ENCODE data around the gene MOK. TPM values are rescaled to one million over a fixed set of nuclear protein-coding genes. Genes with fewer than 3 reads are reported as not detected.
"Not testable (repeated sequence)": the region's sequence is repeated elsewhere in the genome, so short reads cannot be mapped to it uniquely, and the experiment has no call there.

MOK gene
- total RNA-seq, 1 donor from 2014 or later = 38.7 TPM

- Mint-ChIP-seq H3K27ac (no peak overlapping the region), H3K27me3 (no peaks in the 10 kb centered on the region), H3K9me3 (ENCODE audit: low read depth) (no peaks in the 10 kb centered on the region), H3K36me3 (ENCODE audit: insufficient read depth) (peaks cover 6% of the 10 kb centered on the region), H3K4me1 (ENCODE audit: low read depth) (no peaks in the 10 kb centered on the region), H3K4me3 (ENCODE audit: low read depth) (no peak overlapping the region)
- TF ChIP-seq CTCF (IDR thresholded peaks at IDR 0.05; ENCODE audit: unreplicated experiment) = no peak
- DNase-seq (ENCODE audit: low spot score, unreplicated experiment) = no peak
These were observed 28.4 kb upstream of the MOK start for GRCh38 chr14:102333390-102333789.

- no peaks in the 10 kb centered on the region for H3K9me3 Mint-ChIP-seq (ENCODE audit: low read depth)
- H3K36me3 Mint-ChIP-seq (ENCODE audit: insufficient read depth) = peaks cover 8% of the 10 kb centered on the region
- DNase-seq (ENCODE audit: low spot score, unreplicated experiment) = no peak
- no peak overlapping the region for H3K4me3 Mint-ChIP-seq (ENCODE audit: low read depth)
- TF ChIP-seq CTCF (IDR thresholded peaks at IDR 0.05; ENCODE audit: unreplicated experiment) = no peak
- H3K4me1 Mint-ChIP-seq (ENCODE audit: low read depth) = no peaks in the 10 kb centered on the region
- H3K27ac Mint-ChIP-seq = no peak overlapping the region
- H3K27me3 Mint-ChIP-seq = no peaks in the 10 kb centered on the region
These were observed 25.8 kb upstream of the MOK start for GRCh38 chr14:102330806-102331205.

- not testable (repeated sequence) for H3K36me3 Mint-ChIP-seq (ENCODE audit: insufficient read depth); H3K4me3 Mint-ChIP-seq (ENCODE audit: low read depth)
These were observed 24.4 kb upstream of the MOK start for GRCh38 chr14:102329381-102329780.

GRCh38 chr14:102326583-102326982 is 21.6 kb upstream of the MOK start:
- TF ChIP-seq CTCF (IDR thresholded peaks at IDR 0.05; ENCODE audit: unreplicated experiment) = no peak
- H3K9me3 Mint-ChIP-seq (ENCODE audit: low read depth) = no peaks in the 10 kb centered on the region
- H3K4me1 Mint-ChIP-seq (ENCODE audit: low read depth) = no peaks in the 10 kb centered on the region
- H3K4me3 Mint-ChIP-seq (ENCODE audit: low read depth) = no peak overlapping the region
- no peaks in the 10 kb centered on the region for H3K27me3 Mint-ChIP-seq
- H3K27ac Mint-ChIP-seq = no peak overlapping the region
- no peak for DNase-seq (ENCODE audit: low spot score, unreplicated experiment)
- H3K36me3 Mint-ChIP-seq (ENCODE audit: insufficient read depth) = peaks cover 4% of the 10 kb centered on the region

More at GRCh38 chr14:102329381-102329780, 24.4 kb upstream of the MOK start:
- not testable (repeated sequence) for H3K4me1 Mint-ChIP-seq (ENCODE audit: low read depth); H3K27me3 Mint-ChIP-seq; DNase-seq (ENCODE audit: low spot score, unreplicated experiment); H3K27ac Mint-ChIP-seq; H3K9me3 Mint-ChIP-seq (ENCODE audit: low read depth)

- no peaks in the 10 kb centered on the region for H3K27me3 Mint-ChIP-seq
- TF ChIP-seq CTCF (IDR thresholded peaks at IDR 0.05; ENCODE audit: unreplicated experiment) = no peak
- no peak for DNase-seq (ENCODE audit: low spot score, unreplicated experiment)
- H3K36me3 Mint-ChIP-seq (ENCODE audit: insufficient read depth) = peaks cover 2% of the 10 kb centered on the region
- no peaks in the 10 kb centered on the region for H3K9me3 Mint-ChIP-seq (ENCODE audit: low read depth)
- no peak overlapping the region for H3K4me3 Mint-ChIP-seq (ENCODE audit: low read depth)
- H3K27ac Mint-ChIP-seq = no peak overlapping the region
- no peaks in the 10 kb centered on the region for H3K4me1 Mint-ChIP-seq (ENCODE audit: low read depth)
These were observed 20.9 kb upstream of the MOK start for GRCh38 chr14:102325791-102326345.

- TF ChIP-seq CTCF (IDR thresholded peaks at IDR 0.05; ENCODE audit: unreplicated experiment) = peak; percentile 45
- Mint-ChIP-seq H3K27ac (peak overlapping the region; percentile 46), H3K27me3 (no peaks in the 10 kb centered on the region), H3K4me1 (ENCODE audit: low read depth) (peaks cover 5% of the 10 kb centered on the region), H3K36me3 (ENCODE audit: insufficient read depth) (peaks cover 2% of the 10 kb centered on the region), H3K9me3 (ENCODE audit: low read depth) (no peaks in the 10 kb centered on the region), H3K4me3 (ENCODE audit: low read depth) (no peak overlapping the region)
- DNase-seq (ENCODE audit: low spot score, unreplicated experiment) = no peak
These were observed 18.1 kb upstream of the MOK start for GRCh38 chr14:102323102-102323501.

All from progenitor cell of endocrine pancreas (in vitro differentiated cells).